ENCODE results near the gene ETV1.

DNA sequence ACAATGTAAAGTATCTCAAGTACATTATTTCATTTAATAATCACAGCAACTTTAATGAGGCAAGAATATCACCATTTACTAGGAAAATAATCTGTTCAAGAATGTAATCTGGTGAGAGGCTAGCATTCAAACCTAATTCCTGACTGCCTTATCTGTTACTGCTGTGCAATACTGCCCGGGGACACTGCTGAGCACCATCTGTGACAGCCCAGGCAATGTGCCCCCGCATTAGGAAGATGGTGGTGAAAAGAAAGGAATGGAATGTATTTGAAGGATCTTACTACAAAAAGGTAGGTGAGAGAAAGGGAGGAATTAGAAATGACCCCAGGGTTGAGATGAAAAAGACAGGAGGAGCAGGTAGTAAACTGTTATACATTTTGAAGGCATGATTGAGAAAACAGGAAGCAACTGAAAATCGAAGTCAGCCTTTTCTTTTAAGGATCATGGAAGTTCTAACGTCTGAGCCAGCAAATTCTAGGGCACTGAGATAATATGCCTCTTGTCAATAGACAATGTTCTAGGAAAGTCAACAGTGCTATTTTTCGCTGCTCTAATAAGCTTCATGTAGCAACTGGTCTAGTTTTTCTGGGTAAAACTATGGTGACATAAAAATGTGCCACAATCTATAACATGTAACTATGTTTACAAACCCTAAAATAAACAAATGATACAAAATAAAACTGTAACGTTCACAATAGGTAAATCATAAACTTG is 90.4 kb downstream of the ETV1 start:
- TF ChIP-seq, protein P1, sequence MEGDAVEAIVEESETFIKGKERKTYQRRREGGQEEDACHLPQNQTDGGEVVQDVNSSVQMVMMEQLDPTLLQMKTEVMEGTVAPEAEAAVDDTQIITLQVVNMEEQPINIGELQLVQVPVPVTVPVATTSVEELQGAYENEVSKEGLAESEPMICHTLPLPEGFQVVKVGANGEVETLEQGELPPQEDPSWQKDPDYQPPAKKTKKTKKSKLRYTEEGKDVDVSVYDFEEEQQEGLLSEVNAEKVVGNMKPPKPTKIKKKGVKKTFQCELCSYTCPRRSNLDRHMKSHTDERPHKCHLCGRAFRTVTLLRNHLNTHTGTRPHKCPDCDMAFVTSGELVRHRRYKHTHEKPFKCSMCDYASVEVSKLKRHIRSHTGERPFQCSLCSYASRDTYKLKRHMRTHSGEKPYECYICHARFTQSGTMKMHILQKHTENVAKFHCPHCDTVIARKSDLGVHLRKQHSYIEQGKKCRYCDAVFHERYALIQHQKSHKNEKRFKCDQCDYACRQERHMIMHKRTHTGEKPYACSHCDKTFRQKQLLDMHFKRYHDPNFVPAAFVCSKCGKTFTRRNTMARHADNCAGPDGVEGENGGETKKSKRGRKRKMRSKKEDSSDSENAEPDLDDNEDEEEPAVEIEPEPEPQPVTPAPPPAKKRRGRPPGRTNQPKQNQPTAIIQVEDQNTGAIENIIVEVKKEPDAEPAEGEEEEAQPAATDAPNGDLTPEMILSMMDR (IDR thresholded peaks at IDR 0.05), result no peak
- TF ChIP-seq POLR2AphosphoS5 (IDR thresholded peaks at IDR 0.05), result no peak
- no peak for TF ChIP-seq POLR2A (IDR thresholded peaks at IDR 0.05)

All from breast epithelium (tissue), 3 donors.